NCI-H1417 treated with DMSO at 0.1 percent for 48 hours (cell line): ENCODE results near the gene SPOCK1.

Source experiments
- DNase-seq: peaks from one replicate; lab custom pipeline; 2025; lab: John Stamatoyannopoulos, UW

Gene SPOCK1

GRCh38 chr5:137361280-137361679 is 137.8 kb downstream of the SPOCK1 start:
- no peak for DNase-seq

GRCh38 chr5:137360607-137361006 is 138.5 kb downstream of the SPOCK1 start:
- no peak for DNase-seq

GRCh38 chr5:137359941-137360340 is 139.2 kb downstream of the SPOCK1 start:
- no peak for DNase-seq

- DNase-seq, result no peak
Measured at GRCh38 chr5:137357436-137357835, 141.7 kb downstream of the SPOCK1 start.

GRCh38 chr5:137356127-137356526 is 143.0 kb downstream of the SPOCK1 start:
- DNase-seq, result no peak

- no peak for DNase-seq
Measured at GRCh38 chr5:137355708-137356107, 143.4 kb downstream of the SPOCK1 start.

GRCh38 chr5:137352095-137352494 is 147.0 kb downstream of the SPOCK1 start:
- DNase-seq, result no peak

GRCh38 chr5:137350791-137351190 is 148.3 kb downstream of the SPOCK1 start:
- DNase-seq, result no peak

GRCh38 chr5:137348759-137349158 is 150.4 kb downstream of the SPOCK1 start:
- DNase-seq, result no peak

GRCh38 chr5:137347865-137348264 is 151.3 kb downstream of the SPOCK1 start:
- DNase-seq, result no peak

- no peak for DNase-seq
Measured at GRCh38 chr5:137346281-137346680, 152.8 kb downstream of the SPOCK1 start.

- no peak for DNase-seq
Measured at GRCh38 chr5:137345396-137345795, 153.7 kb downstream of the SPOCK1 start.

- DNase-seq, result no peak
Measured at GRCh38 chr5:137344723-137345322, 154.3 kb downstream of the SPOCK1 start.

- no peak for DNase-seq
Measured at GRCh38 chr5:137344021-137344420, 155.1 kb downstream of the SPOCK1 start.

GRCh38 chr5:137342764-137343163 is 156.4 kb downstream of the SPOCK1 start:
- DNase-seq, result no peak

- DNase-seq, result no peak
Measured at GRCh38 chr5:137341831-137342230, 157.3 kb downstream of the SPOCK1 start.

- no peak for DNase-seq
Measured at GRCh38 chr5:137340881-137341280, 158.2 kb downstream of the SPOCK1 start.

GRCh38 chr5:137336565-137337120 is 162.5 kb downstream of the SPOCK1 start:
- DNase-seq, result no peak

GRCh38 chr5:137336161-137336560 is 163.0 kb downstream of the SPOCK1 start:
- no peak for DNase-seq

- DNase-seq, result no peak
Measured at GRCh38 chr5:137335493-137335892, 163.6 kb downstream of the SPOCK1 start.

GRCh38 chr5:137333928-137334327 is 165.2 kb downstream of the SPOCK1 start:
- no peak for DNase-seq

- no peak for DNase-seq
Measured at GRCh38 chr5:137333475-137333874, 165.7 kb downstream of the SPOCK1 start.

GRCh38 chr5:137332296-137332695 is 166.8 kb downstream of the SPOCK1 start:
- no peak for DNase-seq

- no peak for DNase-seq
Measured at GRCh38 chr5:137329586-137330296, 169.4 kb downstream of the SPOCK1 start.
